ENCODE results near the gene C1QL4.
"Not testable (repeated sequence)": the region's sequence is repeated elsewhere in the genome, so short reads cannot be mapped to it uniquely, and the experiment has no call there.

C1QL4 gene

DNA sequence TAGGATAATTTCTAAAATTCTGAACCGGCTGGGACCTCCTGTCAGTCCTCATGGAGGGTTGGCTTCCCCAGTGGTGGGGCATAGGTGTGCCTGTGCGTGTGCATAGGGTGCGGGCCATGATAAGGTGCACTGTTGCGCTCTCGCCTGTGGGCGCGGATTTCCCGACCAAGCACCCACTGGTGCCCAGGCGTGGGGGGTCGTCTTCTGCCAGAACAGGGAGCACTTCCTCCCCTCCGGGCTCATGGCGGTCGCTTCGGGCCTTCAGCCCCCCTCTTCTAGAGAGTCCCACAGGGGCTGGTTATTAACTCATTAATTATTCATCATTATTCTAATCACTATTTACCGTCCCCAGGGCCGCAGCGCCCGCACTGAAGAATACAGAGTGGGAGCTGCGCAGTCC is 2.8 kb downstream of the C1QL4 start:
- no peak for DNase-seq (ENCODE audit: low spot score)

GRCh38 chr12:49333778-49334177 is 3.2 kb downstream of the C1QL4 start:
- DNase-seq (ENCODE audit: low spot score) = not testable (repeated sequence)

GRCh38 chr12:49332891-49333371 is 4.1 kb downstream of the C1QL4 start:
- DNase-seq (ENCODE audit: low spot score) = no peak

DNA sequence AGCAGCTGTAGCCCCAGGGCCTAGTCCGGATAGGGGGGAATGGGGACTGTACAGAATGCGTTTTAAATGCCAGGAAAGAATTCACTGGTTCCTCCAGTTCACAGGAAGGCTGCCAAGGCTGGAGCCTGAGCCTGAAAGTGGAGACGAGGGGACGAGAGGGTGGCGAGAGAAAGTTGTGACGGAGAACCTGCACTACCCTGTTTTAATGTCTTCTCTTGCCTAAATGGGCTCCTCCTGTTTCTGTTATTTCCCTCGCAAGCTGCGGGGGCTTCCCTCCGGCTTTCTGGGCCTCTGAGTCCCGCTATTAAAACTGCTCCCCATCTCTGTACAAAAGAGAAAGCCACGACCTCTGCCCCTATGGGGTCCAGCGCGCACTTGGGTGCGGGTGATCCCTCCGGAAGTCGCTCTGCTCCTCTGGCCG is 4.5 kb downstream of the C1QL4 start:
- no peak for DNase-seq (ENCODE audit: low spot score)

- no peak for DNase-seq (ENCODE audit: low spot score)
Measured at GRCh38 chr12:49331380-49332222, 5.4 kb downstream of the C1QL4 start.

- DNase-seq (ENCODE audit: low spot score) = no peak
Measured at GRCh38 chr12:49330631-49331379, 6.2 kb downstream of the C1QL4 start.

GRCh38 chr12:49330032-49330619 is 6.9 kb downstream of the C1QL4 start:
- no peak for DNase-seq (ENCODE audit: low spot score)

- DNase-seq (ENCODE audit: low spot score) = no peak
Measured at GRCh38 chr12:49328816-49329215, 8.2 kb downstream of the C1QL4 start.

DNA sequence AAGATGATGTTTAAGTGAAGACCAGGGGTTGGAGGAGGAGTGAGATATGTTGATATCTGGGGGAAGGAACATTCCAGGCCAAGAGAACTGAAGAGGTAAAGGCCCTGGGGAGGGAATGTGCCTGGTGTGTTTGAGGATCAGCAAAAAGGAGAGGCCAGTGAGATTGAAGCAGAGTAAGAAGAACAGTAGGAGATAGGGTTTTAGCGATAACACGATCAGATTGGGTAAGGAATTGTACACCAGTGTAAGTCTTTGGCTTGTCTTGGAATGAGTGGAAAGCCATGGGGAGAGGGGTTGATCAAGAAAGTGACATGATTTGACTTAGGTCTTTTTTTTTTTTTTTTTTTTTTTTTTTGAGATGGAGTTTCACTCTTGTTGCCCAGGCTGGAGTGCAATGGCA is 9.1 kb downstream of the C1QL4 start:
- no peak for DNase-seq (ENCODE audit: low spot score)

GRCh38 chr12:49327368-49327767 is 9.6 kb downstream of the C1QL4 start:
- no peak for DNase-seq (ENCODE audit: low spot score)

- no peak for DNase-seq (ENCODE audit: low spot score)
Measured at GRCh38 chr12:49325606-49326005, 11.4 kb downstream of the C1QL4 start.

- no peak for DNase-seq (ENCODE audit: low spot score)
Measured at GRCh38 chr12:49323524-49324097, 13.4 kb downstream of the C1QL4 start.

GRCh38 chr12:49322708-49323523 is 14.1 kb downstream of the C1QL4 start, which contains the start of gene TROAP:
TSS of gene TROAP (plus strand) at chr12:49323255. CDS start at chr12:49323609, 354 bp downstream.
- DNase-seq (ENCODE audit: low spot score) = peak; percentile 99

- DNase-seq (ENCODE audit: low spot score) = no peak
Measured at GRCh38 chr12:49322367-49322707, 14.7 kb downstream of the C1QL4 start.

- DNase-seq (ENCODE audit: low spot score) = not testable (repeated sequence)
Measured at GRCh38 chr12:49320411-49321103, 16.4 kb downstream of the C1QL4 start.

DNA sequence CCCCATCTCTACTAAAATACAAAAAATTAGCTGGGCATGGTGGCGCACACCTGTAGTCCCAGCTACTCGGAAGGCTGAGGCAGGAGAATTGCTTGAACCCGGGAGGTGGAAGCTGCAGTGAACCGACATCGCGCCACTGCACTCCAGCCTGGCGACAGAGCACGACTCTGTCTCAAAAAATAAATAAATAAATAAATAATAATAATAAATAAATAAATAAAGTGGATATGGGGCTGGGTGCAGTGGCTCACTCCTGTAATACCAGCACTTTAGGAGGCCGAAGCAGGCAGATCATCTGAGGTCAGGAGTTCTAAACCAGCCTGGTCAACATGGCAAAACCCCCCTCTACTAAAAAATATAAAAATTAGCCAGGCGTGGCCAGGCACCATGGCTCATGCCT is 19.9 kb downstream of the C1QL4 start:
- DNase-seq (ENCODE audit: low spot score) = not testable (repeated sequence)

DNA sequence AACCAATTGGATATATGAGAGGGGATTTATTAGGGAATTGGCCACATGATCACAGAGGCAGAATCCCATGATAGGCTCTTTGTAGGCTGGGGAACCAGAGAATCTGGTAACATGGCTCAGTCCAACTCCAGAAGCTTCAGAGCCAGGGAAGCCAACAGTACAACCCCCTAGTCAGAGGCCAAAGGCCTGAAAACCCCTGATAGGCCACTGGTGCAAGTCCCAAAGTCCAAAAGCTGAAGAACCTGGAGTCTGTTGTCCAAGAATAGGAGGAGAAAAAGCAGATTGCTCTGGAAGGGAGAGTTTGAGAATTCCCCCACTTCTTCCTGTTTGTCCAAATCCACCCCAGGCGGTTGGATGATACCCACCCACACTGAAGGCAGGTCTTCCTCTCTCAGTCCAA is 22.2 kb downstream of the C1QL4 start:
- DNase-seq (ENCODE audit: low spot score) = no peak

- DNase-seq (ENCODE audit: low spot score) = not testable (repeated sequence)
Measured at GRCh38 chr12:49310451-49311000, 26.5 kb downstream of the C1QL4 start.

GRCh38 chr12:49309386-49309785 is 27.6 kb downstream of the C1QL4 start:
- DNase-seq (ENCODE audit: low spot score) = no peak
